IPS-11a (cell line): ENCODE measurements around the gene MDFIC2.

Source experiments
- H3K4me3 ChIP-seq: one replicate; pipeline ENCODE4 v1.5.1; 2013; ENCODE audit warnings: low read depth, low read length, control low read depth

Gene MDFIC2

GRCh38 chr3:70183781-70184504 is 128.5 kb downstream of the MDFIC2 start:
- no peak overlapping the region for H3K4me3 ChIP-seq

GRCh38 chr3:70182166-70182565 is 130.3 kb downstream of the MDFIC2 start:
- H3K4me3 ChIP-seq: no peak overlapping the region

GRCh38 chr3:70180664-70181063 is 131.8 kb downstream of the MDFIC2 start:
- H3K4me3 ChIP-seq: no peak overlapping the region

- H3K4me3 ChIP-seq: no peak overlapping the region
Measured at GRCh38 chr3:70179111-70179510, 133.3 kb downstream of the MDFIC2 start.

- H3K4me3 ChIP-seq: no peak overlapping the region
Measured at GRCh38 chr3:70177881-70178645, 134.4 kb downstream of the MDFIC2 start.

GRCh38 chr3:70176224-70176623 is 136.2 kb downstream of the MDFIC2 start:
- H3K4me3 ChIP-seq: no peak overlapping the region

- H3K4me3 ChIP-seq: no peak overlapping the region
Measured at GRCh38 chr3:70156808-70157207, 155.6 kb downstream of the MDFIC2 start.

- H3K4me3 ChIP-seq: no peak overlapping the region
Measured at GRCh38 chr3:70150599-70150998, 161.8 kb downstream of the MDFIC2 start.

- no peak overlapping the region for H3K4me3 ChIP-seq
Measured at GRCh38 chr3:70149714-70150400, 162.6 kb downstream of the MDFIC2 start.
